Measurements from ENCODE around the gene NGEF.

DNA sequence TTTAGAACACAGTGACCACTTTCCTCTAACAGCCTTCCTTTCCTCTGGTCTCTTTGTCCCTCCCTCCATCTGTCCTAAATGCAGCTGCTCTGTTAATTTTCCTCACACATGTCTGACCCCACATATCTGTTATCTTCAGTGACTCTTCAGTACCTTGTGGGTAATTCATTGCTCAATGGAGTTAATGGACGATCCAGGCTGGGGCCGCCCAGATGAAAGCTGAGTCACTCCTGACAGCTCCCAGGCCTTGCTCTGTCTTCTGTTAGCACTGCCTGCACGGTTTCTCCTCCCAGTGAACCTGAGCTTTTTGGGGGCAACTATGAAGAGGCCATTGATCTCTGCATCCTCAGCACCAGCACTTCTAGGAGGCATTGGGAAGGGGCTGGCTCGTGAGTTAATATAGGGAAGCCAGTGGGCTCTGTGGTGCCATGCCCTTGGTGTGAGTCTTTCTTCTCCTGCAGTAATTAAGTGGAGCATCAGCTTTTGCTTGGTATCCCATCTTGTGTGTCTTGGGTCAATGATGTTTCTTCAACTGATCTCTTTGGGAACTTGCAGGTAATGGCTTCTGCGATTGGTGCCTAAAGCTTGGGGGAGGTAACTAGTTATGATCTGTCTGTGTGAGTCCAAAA, 75.7 kb downstream of the NGEF start:
- no peak for TF ChIP-seq POLR2AphosphoS5 (IDR thresholded peaks at IDR 0.05)
- TF ChIP-seq, protein P1, sequence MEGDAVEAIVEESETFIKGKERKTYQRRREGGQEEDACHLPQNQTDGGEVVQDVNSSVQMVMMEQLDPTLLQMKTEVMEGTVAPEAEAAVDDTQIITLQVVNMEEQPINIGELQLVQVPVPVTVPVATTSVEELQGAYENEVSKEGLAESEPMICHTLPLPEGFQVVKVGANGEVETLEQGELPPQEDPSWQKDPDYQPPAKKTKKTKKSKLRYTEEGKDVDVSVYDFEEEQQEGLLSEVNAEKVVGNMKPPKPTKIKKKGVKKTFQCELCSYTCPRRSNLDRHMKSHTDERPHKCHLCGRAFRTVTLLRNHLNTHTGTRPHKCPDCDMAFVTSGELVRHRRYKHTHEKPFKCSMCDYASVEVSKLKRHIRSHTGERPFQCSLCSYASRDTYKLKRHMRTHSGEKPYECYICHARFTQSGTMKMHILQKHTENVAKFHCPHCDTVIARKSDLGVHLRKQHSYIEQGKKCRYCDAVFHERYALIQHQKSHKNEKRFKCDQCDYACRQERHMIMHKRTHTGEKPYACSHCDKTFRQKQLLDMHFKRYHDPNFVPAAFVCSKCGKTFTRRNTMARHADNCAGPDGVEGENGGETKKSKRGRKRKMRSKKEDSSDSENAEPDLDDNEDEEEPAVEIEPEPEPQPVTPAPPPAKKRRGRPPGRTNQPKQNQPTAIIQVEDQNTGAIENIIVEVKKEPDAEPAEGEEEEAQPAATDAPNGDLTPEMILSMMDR (IDR thresholded peaks at IDR 0.05): no peak
- no peak for TF ChIP-seq POLR2A (IDR thresholded peaks at IDR 0.05)
- TF ChIP-seq EP300 (IDR thresholded peaks at IDR 0.05): no peak
